Neural cell (in vitro differentiated cells): Measurements from ENCODE around the gene VPS39. TPM values are rescaled to one million over a fixed set of nuclear protein-coding genes. Genes with fewer than 3 reads are reported as not detected.

Source experiments
- H2AFZ ChIP-seq: fragments of 200-600, 300-800 bp; sonication (generic), shearing (Covaris generic); 2 replicates; pipeline ENCODE4 v1.6.0; 2014; ENCODE audit warnings: low read depth, mild to moderate bottlenecking, antibody characterized with exemption, low read length, moderate library complexity
- H3F3A ChIP-seq: fragments of 200-600 bp; shearing (Covaris generic); 2 replicates; pipeline ENCODE4 v1.6.1; 2016; ENCODE audit warnings: mild to moderate bottlenecking, moderate library complexity, mixed read lengths, antibody characterized with exemption, low read length; ENCODE audit not compliant: insufficient read depth, poor library complexity, severe bottlenecking
- H3K27ac ChIP-seq: fragments of 200-600, 300-800 bp; sonication (generic), shearing (Covaris generic); 2 replicates; pipeline ENCODE4 v1.5.1; 2014; ENCODE audit warnings: mild to moderate bottlenecking, low read length, moderate library complexity
- H3K27me3 ChIP-seq: fragments of 300-800, 200-600 bp; sonication (generic), shearing (Covaris generic); 2 replicates; pipeline ENCODE4 v1.6.0; 2014; ENCODE audit warnings: mild to moderate bottlenecking, low read depth, low read length, moderate library complexity; ENCODE audit not compliant: insufficient read depth
- H3K36me3 ChIP-seq: fragments of 300-800, 200-600 bp; sonication (generic), shearing (Covaris generic); 2 replicates; pipeline ENCODE4 v1.5.1; 2014; ENCODE audit warnings: mild to moderate bottlenecking, antibody characterized with exemption, low read length, moderate library complexity; ENCODE audit not compliant: insufficient read depth
- H3K4me2 ChIP-seq: fragments of 300-800, 200-600 bp; sonication (generic), shearing (Covaris generic); 2 replicates; pipeline ENCODE4 v1.6.0; 2014; ENCODE audit warnings: mild to moderate bottlenecking, low read length
- H3K4me3 ChIP-seq: fragments of 300-800, 200-600 bp; sonication (generic), shearing (Covaris generic); 2 replicates; pipeline ENCODE4 v1.5.1; 2014; ENCODE audit warnings: mild to moderate bottlenecking, low read length, moderate library complexity
- H3K79me2 ChIP-seq: fragments of 200-600 bp; shearing (Covaris generic); replicated peaks from 2 replicates; pipeline ENCODE4 v1.6.0; 2014; ENCODE audit warnings: mild to moderate bottlenecking, low read length, moderate library complexity; ENCODE audit not compliant: insufficient read depth
- H3K9ac ChIP-seq: fragments of 300-800, 200-600 bp; sonication (generic), shearing (Covaris generic); 2 replicates; pipeline ENCODE4 v1.6.1; 2016; ENCODE audit warnings: mild to moderate bottlenecking, low read length, mixed read lengths
- H3K9me2 ChIP-seq: fragments of 200-600 bp; shearing (Covaris generic); 2 replicates; pipeline ENCODE4 v1.6.1; 2016; ENCODE audit warnings: mild to moderate bottlenecking, low read length, mixed read lengths; ENCODE audit not compliant: insufficient read depth
- H3K9me3 ChIP-seq: fragments of 200-600, 300-800 bp; sonication (generic), shearing (Covaris generic); 2 replicates; pipeline ENCODE4 v1.6.1; 2016; ENCODE audit warnings: mild to moderate bottlenecking, mixed run types, low read length, moderate library complexity, mixed read lengths
- H4K20me1 ChIP-seq: fragments of 200-600 bp; shearing (Covaris generic); 2 replicates; pipeline ENCODE4 v1.6.1; 2016; ENCODE audit warnings: mild to moderate bottlenecking, mixed run types; ENCODE audit not compliant: insufficient read depth
- EP300 ChIP-seq: fragments of 450-650 bp; conservative IDR thresholded peaks from 2 replicates; pipeline ENCODE4 v1.6.1; 2014; ENCODE audit warnings: antibody characterized with exemption, mild to moderate bottlenecking, moderate library complexity; ENCODE audit not compliant: poor library complexity, severe bottlenecking
- EZH2 ChIP-seq: fragments of 200-600, 300-800 bp; shearing (Covaris generic), sonication (generic); IDR thresholded peaks from 2 replicates; pipeline ENCODE4 v1.6.1; 2014; ENCODE audit warnings: antibody characterized with exemption, low read length, borderline replicate concordance, mild to moderate bottlenecking; ENCODE audit not compliant: insufficient read depth, poor library complexity, severe bottlenecking
- MXI1 ChIP-seq: fragments of 450-650 bp; conservative IDR thresholded peaks from 2 replicates; pipeline ENCODE4 v1.6.1; 2014; ENCODE audit warnings: antibody characterized with exemption, mild to moderate bottlenecking; ENCODE audit not compliant: poor library complexity, severe bottlenecking
- POLR2AphosphoS5 ChIP-seq: IDR thresholded peaks from 2 replicates; pipeline ENCODE4 v1.6.1; 2012
- RAD21 ChIP-seq: fragments of 450-650 bp; conservative IDR thresholded peaks from 2 replicates; pipeline ENCODE4 v1.6.1; 2014; ENCODE audit warnings: antibody characterized with exemption, mild to moderate bottlenecking, moderate library complexity
- SMC3 ChIP-seq: fragments of 450-650 bp; conservative IDR thresholded peaks from 2 replicates; pipeline ENCODE4 v1.6.1; 2014; ENCODE audit warnings: antibody characterized with exemption, mild to moderate bottlenecking, moderate library complexity; ENCODE audit not compliant: poor library complexity
- TAF1 ChIP-seq: IDR thresholded peaks from 2 replicates; pipeline ENCODE4 v1.6.1; 2012; ENCODE audit warnings: low read depth
- polyA plus RNA-seq: library from polyadenylated mRNA; depleted of rRNA; stranded (reverse); fragments of >200 nt; gene quantifications from 2 replicates; pipeline ENCODE4 v1.2.3, GENCODE V29; 2014
- TF ChIP-seq, protein P1 (sequence below): IDR thresholded peaks from 2 replicates; pipeline ENCODE4 v1.6.1; 2012; ENCODE audit warnings: borderline replicate concordance
- TF ChIP-seq, protein P2 (sequence below): fragments of 450-650 bp; IDR thresholded peaks from 2 replicates; pipeline ENCODE4 v1.5.1; 2014; ENCODE audit warnings: antibody characterized with exemption, mild to moderate bottlenecking, moderate library complexity; ENCODE audit not compliant: poor library complexity, severe bottlenecking

Gene VPS39
- polyA plus RNA-seq, 1 donor from 2014 or later, result 59.9 TPM

DNA sequence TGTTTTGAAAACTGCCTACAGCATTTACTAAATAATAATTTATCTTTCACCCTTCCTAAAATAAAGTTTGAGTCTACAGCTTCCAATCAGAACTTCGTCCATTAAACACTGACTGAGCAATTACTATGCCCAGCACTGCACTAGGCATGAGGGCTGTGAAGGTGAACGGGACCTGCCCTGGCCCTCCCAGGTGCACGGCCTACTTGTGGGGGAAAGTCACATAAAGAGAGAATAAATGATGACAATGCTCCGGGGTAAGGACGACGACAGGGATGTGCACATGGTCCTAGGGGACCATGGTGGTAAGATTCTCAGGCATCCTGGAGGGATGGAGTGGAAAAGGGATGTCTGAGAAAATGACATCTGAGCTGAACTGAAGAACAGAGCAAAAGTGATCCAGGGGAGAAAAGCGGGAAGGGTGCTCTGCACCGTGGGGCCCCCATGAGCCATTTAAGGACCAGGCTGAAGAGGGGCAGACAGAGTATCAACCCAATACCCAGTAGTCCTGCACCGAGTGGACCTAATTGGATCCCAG lies 63.2 kb downstream of the VPS39 start:
- Histone ChIP-seq H3K9me3 (no peaks in the 10 kb centered on the region), H3K27ac (no peak overlapping the region), H3K4me2 (no peak overlapping the region), H3K4me3 (no peak overlapping the region), H3K9ac (no peak overlapping the region), H3K36me3 (no peaks in the 10 kb centered on the region), H3K27me3 (no peaks in the 10 kb centered on the region), H3K9me2 (no peaks in the 10 kb centered on the region), H3K79me2 (no peaks in the 10 kb centered on the region), H2AFZ (no peak overlapping the region), H3F3A (no peaks in the 10 kb centered on the region), H4K20me1 (no peaks in the 10 kb centered on the region)
- TF ChIP-seq, protein P1, sequence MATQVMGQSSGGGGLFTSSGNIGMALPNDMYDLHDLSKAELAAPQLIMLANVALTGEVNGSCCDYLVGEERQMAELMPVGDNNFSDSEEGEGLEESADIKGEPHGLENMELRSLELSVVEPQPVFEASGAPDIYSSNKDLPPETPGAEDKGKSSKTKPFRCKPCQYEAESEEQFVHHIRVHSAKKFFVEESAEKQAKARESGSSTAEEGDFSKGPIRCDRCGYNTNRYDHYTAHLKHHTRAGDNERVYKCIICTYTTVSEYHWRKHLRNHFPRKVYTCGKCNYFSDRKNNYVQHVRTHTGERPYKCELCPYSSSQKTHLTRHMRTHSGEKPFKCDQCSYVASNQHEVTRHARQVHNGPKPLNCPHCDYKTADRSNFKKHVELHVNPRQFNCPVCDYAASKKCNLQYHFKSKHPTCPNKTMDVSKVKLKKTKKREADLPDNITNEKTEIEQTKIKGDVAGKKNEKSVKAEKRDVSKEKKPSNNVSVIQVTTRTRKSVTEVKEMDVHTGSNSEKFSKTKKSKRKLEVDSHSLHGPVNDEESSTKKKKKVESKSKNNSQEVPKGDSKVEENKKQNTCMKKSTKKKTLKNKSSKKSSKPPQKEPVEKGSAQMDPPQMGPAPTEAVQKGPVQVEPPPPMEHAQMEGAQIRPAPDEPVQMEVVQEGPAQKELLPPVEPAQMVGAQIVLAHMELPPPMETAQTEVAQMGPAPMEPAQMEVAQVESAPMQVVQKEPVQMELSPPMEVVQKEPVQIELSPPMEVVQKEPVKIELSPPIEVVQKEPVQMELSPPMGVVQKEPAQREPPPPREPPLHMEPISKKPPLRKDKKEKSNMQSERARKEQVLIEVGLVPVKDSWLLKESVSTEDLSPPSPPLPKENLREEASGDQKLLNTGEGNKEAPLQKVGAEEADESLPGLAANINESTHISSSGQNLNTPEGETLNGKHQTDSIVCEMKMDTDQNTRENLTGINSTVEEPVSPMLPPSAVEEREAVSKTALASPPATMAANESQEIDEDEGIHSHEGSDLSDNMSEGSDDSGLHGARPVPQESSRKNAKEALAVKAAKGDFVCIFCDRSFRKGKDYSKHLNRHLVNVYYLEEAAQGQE, result no peak
- no peak for TF ChIP-seq RAD21
- TF ChIP-seq EP300, result no peak
- no peak for TF ChIP-seq TAF1
- TF ChIP-seq, protein P2, sequence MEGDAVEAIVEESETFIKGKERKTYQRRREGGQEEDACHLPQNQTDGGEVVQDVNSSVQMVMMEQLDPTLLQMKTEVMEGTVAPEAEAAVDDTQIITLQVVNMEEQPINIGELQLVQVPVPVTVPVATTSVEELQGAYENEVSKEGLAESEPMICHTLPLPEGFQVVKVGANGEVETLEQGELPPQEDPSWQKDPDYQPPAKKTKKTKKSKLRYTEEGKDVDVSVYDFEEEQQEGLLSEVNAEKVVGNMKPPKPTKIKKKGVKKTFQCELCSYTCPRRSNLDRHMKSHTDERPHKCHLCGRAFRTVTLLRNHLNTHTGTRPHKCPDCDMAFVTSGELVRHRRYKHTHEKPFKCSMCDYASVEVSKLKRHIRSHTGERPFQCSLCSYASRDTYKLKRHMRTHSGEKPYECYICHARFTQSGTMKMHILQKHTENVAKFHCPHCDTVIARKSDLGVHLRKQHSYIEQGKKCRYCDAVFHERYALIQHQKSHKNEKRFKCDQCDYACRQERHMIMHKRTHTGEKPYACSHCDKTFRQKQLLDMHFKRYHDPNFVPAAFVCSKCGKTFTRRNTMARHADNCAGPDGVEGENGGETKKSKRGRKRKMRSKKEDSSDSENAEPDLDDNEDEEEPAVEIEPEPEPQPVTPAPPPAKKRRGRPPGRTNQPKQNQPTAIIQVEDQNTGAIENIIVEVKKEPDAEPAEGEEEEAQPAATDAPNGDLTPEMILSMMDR, result no peak
- no peak for TF ChIP-seq SMC3
- TF ChIP-seq EZH2, result no peak
- TF ChIP-seq MXI1, result no peak
- no peak for TF ChIP-seq POLR2AphosphoS5

GRCh38 chr15:42143866-42144625 lies 64.1 kb downstream of the VPS39 start:
- no peaks in the 10 kb centered on the region for H3K36me3 ChIP-seq
- no peaks in the 10 kb centered on the region for H3K9me2 ChIP-seq
- TF ChIP-seq EP300 (no peak), MXI1 (no peak), SMC3 (no peak), TAF1 (no peak), EZH2 (no peak), RAD21 (no peak), POLR2AphosphoS5 (no peak)
- TF ChIP-seq, protein P1, result no peak
- TF ChIP-seq, protein P2, result no peak
- H3K9ac ChIP-seq, result no peak overlapping the region
- no peak overlapping the region for H3K4me3 ChIP-seq
- H3K27me3 ChIP-seq, result no peaks in the 10 kb centered on the region
- H3K27ac ChIP-seq, result no peak overlapping the region
- H4K20me1 ChIP-seq, result no peaks in the 10 kb centered on the region
- no peaks in the 10 kb centered on the region for H3F3A ChIP-seq
- no peak overlapping the region for H3K4me2 ChIP-seq
- H2AFZ ChIP-seq, result no peak overlapping the region
- no peaks in the 10 kb centered on the region for H3K79me2 ChIP-seq
- no peaks in the 10 kb centered on the region for H3K9me3 ChIP-seq
